ENCODE measurements around the gene GALNT12.

DNA sequence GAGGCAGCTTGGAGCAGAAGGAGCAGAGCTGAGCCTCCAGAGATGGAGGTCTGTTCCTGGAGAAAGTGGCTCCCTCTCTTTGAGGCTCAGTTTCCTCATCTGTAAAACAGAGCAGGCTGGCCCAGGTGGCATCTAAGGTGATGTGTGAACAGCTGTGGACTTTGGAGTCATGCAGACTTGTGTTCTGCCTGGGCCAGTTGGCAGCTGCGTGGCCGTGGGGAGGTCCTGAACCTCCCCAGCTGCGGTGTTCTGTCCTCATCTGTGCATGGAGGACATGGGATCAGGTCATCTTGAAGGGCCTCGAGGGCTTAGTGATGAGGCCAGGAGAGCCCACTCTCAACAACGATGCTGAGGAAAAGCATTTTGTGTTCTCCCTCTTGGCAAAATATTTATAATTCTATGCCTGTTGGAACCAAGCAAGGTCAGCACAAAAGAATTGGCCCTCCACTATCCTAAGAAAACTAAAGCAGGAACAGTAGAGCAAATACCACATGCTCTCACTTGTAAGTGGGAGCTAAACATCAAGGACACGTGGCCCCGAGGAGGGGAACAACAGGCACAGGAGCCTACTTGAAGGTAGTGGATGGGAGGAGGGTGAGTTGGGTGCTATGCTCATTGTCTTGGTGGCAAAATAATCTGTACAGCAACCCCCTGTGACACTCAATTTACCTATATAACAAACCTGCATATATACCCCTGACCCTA, 73.0 kb downstream of the GALNT12 start:
- no peak for TF ChIP-seq POLR2A (IDR thresholded peaks at IDR 0.05)
- TF ChIP-seq CTCF (IDR thresholded peaks at IDR 0.05), result no peak
- TF ChIP-seq EP300 (IDR thresholded peaks at IDR 0.05), result no peak
- no peak for TF ChIP-seq POLR2AphosphoS5 (IDR thresholded peaks at IDR 0.05)
